C4-2B (cell line): Measurements from ENCODE around the gene ZNRF3.

ENCODE experiments used
- ZFX ChIP-seq: fragments of 450-650 bp; IDR thresholded peaks from 2 replicates; pipeline ENCODE4 v1.6.1; 2017
- TF ChIP-seq, protein P1 (sequence below): fragments of 450-650 bp; conservative IDR thresholded peaks from 2 replicates; pipeline ENCODE4 v1.5.1; 2017; ENCODE audit warnings: mild to moderate bottlenecking

- TF ChIP-seq, protein P1, sequence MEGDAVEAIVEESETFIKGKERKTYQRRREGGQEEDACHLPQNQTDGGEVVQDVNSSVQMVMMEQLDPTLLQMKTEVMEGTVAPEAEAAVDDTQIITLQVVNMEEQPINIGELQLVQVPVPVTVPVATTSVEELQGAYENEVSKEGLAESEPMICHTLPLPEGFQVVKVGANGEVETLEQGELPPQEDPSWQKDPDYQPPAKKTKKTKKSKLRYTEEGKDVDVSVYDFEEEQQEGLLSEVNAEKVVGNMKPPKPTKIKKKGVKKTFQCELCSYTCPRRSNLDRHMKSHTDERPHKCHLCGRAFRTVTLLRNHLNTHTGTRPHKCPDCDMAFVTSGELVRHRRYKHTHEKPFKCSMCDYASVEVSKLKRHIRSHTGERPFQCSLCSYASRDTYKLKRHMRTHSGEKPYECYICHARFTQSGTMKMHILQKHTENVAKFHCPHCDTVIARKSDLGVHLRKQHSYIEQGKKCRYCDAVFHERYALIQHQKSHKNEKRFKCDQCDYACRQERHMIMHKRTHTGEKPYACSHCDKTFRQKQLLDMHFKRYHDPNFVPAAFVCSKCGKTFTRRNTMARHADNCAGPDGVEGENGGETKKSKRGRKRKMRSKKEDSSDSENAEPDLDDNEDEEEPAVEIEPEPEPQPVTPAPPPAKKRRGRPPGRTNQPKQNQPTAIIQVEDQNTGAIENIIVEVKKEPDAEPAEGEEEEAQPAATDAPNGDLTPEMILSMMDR: no peak
- no peak for TF ChIP-seq ZFX
Observed at GRCh38 chr22:29088809-29089208, 205.4 kb downstream of the ZNRF3 start.
